HepG2 (cell line): Measurements from ENCODE around the gene PPP1R18. TPM values are rescaled to one million over a fixed set of nuclear protein-coding genes. Genes with fewer than 3 reads are reported as not detected.
"Not testable (repeated sequence)": the region's sequence is repeated elsewhere in the genome, so short reads cannot be mapped to it uniquely, and the experiment has no call there.

ENCODE experiments used
- ATAC-seq: fragments of 200-7000 bp; cut with Tn5 transposase; 3 replicates; pipeline ENCODE4 v1.9.1; 2020; ENCODE audit warnings: mild to moderate bottlenecking, moderate library complexity
- BruUV-seq: library from RNA; stranded (reverse); fragments of 400-500 nt; replicated peaks from 2 replicates; lab custom pipeline; 2021; lab: Mats Ljungman, UMichigan
- CTCF ChIA-PET: fragments of 300-600 bp; formaldehyde crosslinking; extraction: SDS; loops from one replicate; lab custom pipeline; 2021; ENCODE audit warnings: low total read pairs, inconsistent platforms, low intra/inter-chr PET ratio; lab: Yijun Ruan, JAX
- POLR2A ChIA-PET: fragments of 350-600 bp; sonication (Branson Sonifier 250); formaldehyde crosslinking; loops from one replicate; lab custom pipeline; 2020; ENCODE audit warnings: antibody characterized with exemption, inconsistent platforms; lab: Yijun Ruan, JAX
- DNase-seq: peaks from one replicate; pipeline ENCODE4 v3.0.0-alpha.2; 2015; ENCODE audit warnings: low spot score
- FAIRE-seq: peaks from 3 replicates; lab custom pipeline; 2011; peaks lifted over from hg19 to GRCh38; lab: Jason Lieb, UNC
- H2AFZ ChIP-seq: one replicate; pipeline ENCODE4 v1.6.1; 2011; ENCODE audit warnings: low read length, inconsistent platforms
- H3K27ac ChIP-seq: fragments of 300-600 bp; 3 replicates; pipeline ENCODE4 v1.8.0; 2011; ENCODE audit warnings: mixed run types, mild to moderate bottlenecking, mixed read lengths, low read length, inconsistent platforms; ENCODE audit not compliant: insufficient read depth; ENCODE audit errors: extremely low read length
- H3K27me3 ChIP-seq, 2 experiments: fragments of 200-600 bp in 1 of 2; 2 replicates in 1 of 2; 3 replicates in 1 of 2; pipeline versions ENCODE4 v1.6.0 to v1.8.0; 2011; ENCODE audit warnings: low read length in 2 of 2, mild to moderate bottlenecking in 2 of 2, moderate library complexity in 2 of 2, inconsistent platforms in 1 of 2; ENCODE audit not compliant: insufficient read depth in 2 of 2, control insufficient read depth in 1 of 2
- H3K36me3 ChIP-seq, 2 experiments: fragments of 200-600 bp in 1 of 2; replicated peaks in 1 of 2; 2 replicates in 1 of 2; 3 replicates in 1 of 2; pipeline versions ENCODE4 v1.5.1 to v1.8.0; 2011; ENCODE audit warnings: low read length in 2 of 2, inconsistent platforms in 1 of 2; ENCODE audit not compliant: insufficient read depth in 2 of 2, control insufficient read depth in 1 of 2
- H3K4me1 ChIP-seq: 2 replicates; pipeline ENCODE4 v1.5.1; 2012; ENCODE audit warnings: low read length, inconsistent platforms; ENCODE audit not compliant: insufficient read depth
- H3K4me2 ChIP-seq: 2 replicates; pipeline ENCODE4 v1.6.0; 2011; ENCODE audit warnings: low read depth, low read length, inconsistent platforms
- H3K4me3 ChIP-seq, 3 experiments: fragments of 200-600 bp in 1 of 3; sonication (generic), shearing (Covaris generic) in 1 of 3; replicated peaks in 1 of 3; 2 replicates each; pipeline ENCODE4 v1.5.1; 2011 to 2016; ENCODE audit warnings: low read length in 3 of 3, inconsistent platforms in 2 of 3, low read depth in 2 of 3, mild to moderate bottlenecking in 2 of 3, control low read depth in 1 of 3, mixed read lengths in 1 of 3; ENCODE audit not compliant: insufficient read depth in 1 of 3
- H3K79me2 ChIP-seq: one replicate; pipeline ENCODE4 v1.6.1; 2011; ENCODE audit warnings: low read length, inconsistent platforms; ENCODE audit not compliant: insufficient read depth
- H3K9ac ChIP-seq: 2 replicates; pipeline ENCODE4 v1.6.0; 2011; ENCODE audit warnings: mild to moderate bottlenecking, low read depth, low read length, inconsistent platforms; ENCODE audit not compliant: insufficient read depth
- H3K9me3 ChIP-seq: 2 replicates; pipeline ENCODE4 v1.5.1; 2012; ENCODE audit warnings: mild to moderate bottlenecking, low read length
- H4K20me1 ChIP-seq: 2 replicates; pipeline ENCODE4 v1.6.0; 2011; ENCODE audit warnings: inconsistent platforms, mild to moderate bottlenecking, low read length, moderate library complexity; ENCODE audit not compliant: insufficient read depth
- ADNP ChIP-seq: sonication (generic); formaldehyde crosslinking; IDR thresholded peaks from 2 replicates; pipeline ENCODE4 v1.4.0; 2020; ENCODE audit warnings: missing genetic modification reagents
- CREM ChIP-seq, 2 experiments: sonication (generic) in 1 of 2; formaldehyde crosslinking in 1 of 2; IDR thresholded peaks; 2 replicates each; pipeline versions ENCODE4 v1.4.0 to v1.6.1; 2016 to 2020; ENCODE audit warnings: antibody characterized with exemption in 1 of 2, mild to moderate bottlenecking in 1 of 2, missing genetic modification reagents in 1 of 2
- HDAC1 ChIP-seq: sonication (generic); formaldehyde crosslinking; IDR thresholded peaks from 2 replicates; pipeline ENCODE4 v1.5.1; 2020; ENCODE audit warnings: mild to moderate bottlenecking, missing genetic modification reagents
- HNF4A ChIP-seq: sonication (generic); formaldehyde crosslinking; IDR thresholded peaks from 2 replicates; pipeline ENCODE4 v1.4.0; 2020; ENCODE audit warnings: missing genetic modification reagents
- MED1 ChIP-seq: sonication (generic); formaldehyde crosslinking; IDR thresholded peaks from 2 replicates; pipeline ENCODE4 v1.4.0; 2020; ENCODE audit warnings: missing genetic modification reagents
- MYC ChIP-seq: sonication (generic); formaldehyde crosslinking; IDR thresholded peaks from 2 replicates; pipeline ENCODE4 v1.9.0; 2021; ENCODE audit warnings: missing genetic modification reagents, borderline replicate concordance
- PAXIP1 ChIP-seq: sonication (generic); formaldehyde crosslinking; conservative IDR thresholded peaks from 2 replicates; pipeline ENCODE4 v1.4.0; 2020; ENCODE audit warnings: mild to moderate bottlenecking, missing genetic modification reagents, moderate library complexity
- RARA ChIP-seq: IDR thresholded peaks from 2 replicates; pipeline ENCODE4 v1.6.1; 2016; ENCODE audit warnings: missing genetic modification reagents, missing compliant biosample characterization
- SALL1 ChIP-seq: sonication (generic); formaldehyde crosslinking; IDR thresholded peaks from 2 replicates; pipeline ENCODE4 v1.8.0; 2022; ENCODE audit warnings: mild to moderate bottlenecking, missing genetic modification reagents
- ZFY ChIP-seq: sonication (generic); formaldehyde crosslinking; IDR thresholded peaks from 2 replicates; pipeline ENCODE4 v1.4.0; 2020; ENCODE audit warnings: missing genetic modification reagents
- ZMYM2 ChIP-seq: sonication (generic); formaldehyde crosslinking; IDR thresholded peaks from 2 replicates; pipeline ENCODE4 v1.8.0; 2022; ENCODE audit warnings: mild to moderate bottlenecking, missing genetic modification reagents
- ZNF556 ChIP-seq: sonication (generic); formaldehyde crosslinking; IDR thresholded peaks from 2 replicates; pipeline ENCODE4 v1.4.0; 2020; ENCODE audit warnings: mild to moderate bottlenecking, missing genetic modification reagents, borderline replicate concordance
- ZNF609 ChIP-seq: sonication (generic); formaldehyde crosslinking; IDR thresholded peaks from 2 replicates; pipeline ENCODE4 v1.4.0; 2020; ENCODE audit warnings: mild to moderate bottlenecking, missing genetic modification reagents, borderline replicate concordance
- WGBS: methylation state at CpG from one replicate; pipeline ENCODE4 v1.1.6; 2017; ENCODE audit warnings: low lambda C conversion rate; 5-methylcytosine and 5-hydroxymethylcytosine counted together
- in situ Hi-C: cut with HindIII; loops from 2 replicates; pipeline ENCODE4 v1.10.0; 2017; ENCODE audit warnings: low pct_unique_long_range_greater_than_20kb; ENCODE audit not compliant: extremely low pct_ligation_motif_present
- intact Hi-C: fragments of 100-400 bp; cut with micrococcal nuclease; formaldehyde crosslinking; loops from one replicate; pipeline ENCODE4 v1.10.0; 2022; ENCODE audit not compliant: unreplicated experiment
- polyA plus RNA-seq, 8 experiments: library from polyadenylated mRNA; depleted of rRNA in 3 of 8; stranded (reverse) in 7 of 8; unstranded in 1 of 8; fragments of >200 nt; fragmentation: Illumina TruSeq in 4 of 8; extraction: Trizol in 4 of 8; gene quantifications; 2 replicates each; pipeline versions ENCODE4 v1.2.1 to v1.2.3, GENCODE V29; 2011 to 2016; ENCODE audit warnings: low read depth in 4 of 8, missing spikeins in 1 of 8, mixed read lengths in 1 of 8; ENCODE audit not compliant: insufficient read depth in 1 of 8
- total RNA-seq, 5 experiments: library from RNA; depleted of rRNA; stranded (reverse); fragments of >200 nt; fragmentation: Illumina TruSeq; extraction: Trizol; gene quantifications; 2 replicates each; pipeline ENCODE4 v1.2.3, GENCODE V29; 2016; ENCODE audit warnings: low read depth in 1 of 5
- TF ChIP-seq, protein P1 (sequence below): sonication (generic); formaldehyde crosslinking; IDR thresholded peaks from 2 replicates; pipeline ENCODE4 v1.4.0; 2020; ENCODE audit warnings: missing genetic modification reagents

Gene PPP1R18
- total and polyA plus RNA-seq, 2 of the 13 experiments (the other 11 are each of a cell fraction or from before 2014, with no cell fraction given), result 4.9 to 9.2 TPM

DNA sequence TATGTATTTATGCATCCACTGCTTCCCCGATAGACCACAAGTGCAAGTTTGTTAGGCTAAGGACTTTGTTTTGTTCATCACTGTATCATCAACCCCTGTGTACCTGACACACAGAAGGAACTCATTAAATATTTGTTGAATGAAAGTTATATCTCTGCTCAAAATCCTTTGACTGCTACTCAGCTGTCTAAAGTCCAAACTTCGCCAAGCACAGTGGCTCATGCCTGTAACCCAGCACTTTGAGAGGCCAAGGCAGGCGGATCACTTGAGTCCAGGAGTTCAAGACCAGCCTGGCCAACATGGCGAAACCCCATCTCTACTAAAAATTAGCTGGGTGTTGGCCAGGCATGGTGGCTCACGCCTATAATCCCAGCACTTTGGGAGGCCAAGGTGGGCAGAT, 28.5 kb downstream of the PPP1R18 start:
- H3K79me2 ChIP-seq; BruUV-seq; H3K9me3 ChIP-seq; H3K4me2 ChIP-seq; in situ Hi-C loops; H3K9ac ChIP-seq; FAIRE-seq; H3K27me3 ChIP-seq; CTCF ChIA-PET; H2AFZ ChIP-seq; H3K4me3 ChIP-seq; H4K20me1 ChIP-seq; TF ChIP-seq CREM (CRISPR knock-in tag; IDR thresholded peaks at IDR 0.05): not testable (repeated sequence)
- H3K36me3 ChIP-seq, result peaks cover 38 to 72% of the 10 kb centered on the region in 2 experiments
- peak; percentile 53 for DNase-seq
- peak overlapping the region; percentile 80 for H3K27ac ChIP-seq
- peaks cover 53% of the 10 kb centered on the region for H3K4me1 ChIP-seq
- intact Hi-C loops, result loop anchor here (5.0 kb wide), 1 partner anchor 41 kb away; the partner anchor contains the start of genes MRPS18B and PPP1R10
- WGBS, result 64% methylated on average over 5 of the region's 5 CpGs
- POLR2A ChIA-PET, result interaction anchor here (1.4 to 4.8 kb wide), 3 partner anchors 10 to 39 kb away, joined by 3 to 26 read pairs (median 9); partner anchors contain the start of gene DHX16
- ATAC-seq, result peak; percentile 3; the same call in 1 of the 3 replicates
- TF ChIP-seq MED1 (CRISPR knock-in tag) (0 out of 2 replicates have a peak, but pooled peaks have one; percentile 25), ZNF556 (CRISPR knock-in tag) (0 out of 2 replicates have a peak, but pooled peaks have one; percentile 32), ZFY (CRISPR knock-in tag) (0 out of 2 replicates have a peak, but pooled peaks have one; percentile 21), HNF4A (CRISPR knock-in tag) (peak; percentile 79), ZMYM2 (CRISPR knock-in tag) (peak; percentile 65), ADNP (CRISPR knock-in tag) (peak; percentile 44; the same call in 1 of the 2 replicates), PAXIP1 (CRISPR knock-in tag) (peak; percentile 61), MYC (CRISPR knock-in tag) (peak; percentile 17; the same call in 1 of the 2 replicates), CREM (IDR thresholded peaks at IDR 0.05) (peak; percentile 20; the same call in 1 of the 2 replicates), HDAC1 (peak; percentile 31; the same call in 1 of the 2 replicates), SALL1 (CRISPR knock-in tag) (peak; percentile 81), ZNF609 (CRISPR knock-in tag) (0 out of 2 replicates have a peak, but pooled peaks have one; percentile 18), RARA (CRISPR knock-in tag) (0 out of 2 replicates have a peak, but pooled peaks have one; percentile 18)
- TF ChIP-seq, protein P1, sequence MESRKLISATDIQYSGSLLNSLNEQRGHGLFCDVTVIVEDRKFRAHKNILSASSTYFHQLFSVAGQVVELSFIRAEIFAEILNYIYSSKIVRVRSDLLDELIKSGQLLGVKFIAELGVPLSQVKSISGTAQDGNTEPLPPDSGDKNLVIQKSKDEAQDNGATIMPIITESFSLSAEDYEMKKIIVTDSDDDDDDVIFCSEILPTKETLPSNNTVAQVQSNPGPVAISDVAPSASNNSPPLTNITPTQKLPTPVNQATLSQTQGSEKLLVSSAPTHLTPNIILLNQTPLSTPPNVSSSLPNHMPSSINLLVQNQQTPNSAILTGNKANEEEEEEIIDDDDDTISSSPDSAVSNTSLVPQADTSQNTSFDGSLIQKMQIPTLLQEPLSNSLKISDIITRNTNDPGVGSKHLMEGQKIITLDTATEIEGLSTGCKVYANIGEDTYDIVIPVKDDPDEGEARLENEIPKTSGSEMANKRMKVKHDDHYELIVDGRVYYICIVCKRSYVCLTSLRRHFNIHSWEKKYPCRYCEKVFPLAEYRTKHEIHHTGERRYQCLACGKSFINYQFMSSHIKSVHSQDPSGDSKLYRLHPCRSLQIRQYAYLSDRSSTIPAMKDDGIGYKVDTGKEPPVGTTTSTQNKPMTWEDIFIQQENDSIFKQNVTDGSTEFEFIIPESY (CRISPR knock-in tag), result peak; percentile 96
